ENCODE data around the gene SPR.

Gene SPR

GRCh38 chr2:72891091-72891818 is 4.0 kb downstream of the SPR start:
- Histone ChIP-seq H3K27me3 (ENCODE audit: control insufficient read depth, insufficient read depth, low read length) (peaks cover 17% of the 10 kb centered on the region), H3K36me3 (ENCODE audit: insufficient read depth, low read length) (peaks cover 4% of the 10 kb centered on the region), H3K4me2 (ENCODE audit: low read length) (no peak overlapping the region), H3K9me3 (replicated peaks; ENCODE audit: low read length) (no peaks in the 10 kb centered on the region), H3K4me3 (ENCODE audit: low read length) (no peak overlapping the region), H3K4me1 (ENCODE audit: control insufficient read depth, insufficient read depth, low read length) (peaks cover 18% of the 10 kb centered on the region), H3K9ac (ENCODE audit: low read depth, low read length) (no peak overlapping the region)

- peaks cover 4% of the 10 kb centered on the region for H3K36me3 ChIP-seq (ENCODE audit: insufficient read depth, low read length)
- H3K9me3 ChIP-seq (replicated peaks; ENCODE audit: low read length) = no peaks in the 10 kb centered on the region
- no peak overlapping the region for H3K9ac ChIP-seq (ENCODE audit: low read depth, low read length)
- H3K4me3 ChIP-seq (ENCODE audit: low read length) = no peak overlapping the region
- H3K27me3 ChIP-seq (ENCODE audit: control insufficient read depth, insufficient read depth, low read length) = peaks cover 26% of the 10 kb centered on the region
- no peak overlapping the region for H3K4me2 ChIP-seq (ENCODE audit: low read length)
- peaks cover 16% of the 10 kb centered on the region for H3K4me1 ChIP-seq (ENCODE audit: control insufficient read depth, insufficient read depth, low read length)
Measured at GRCh38 chr2:72892506-72893173, 5.4 kb downstream of the SPR start.

- Histone ChIP-seq H3K9ac (ENCODE audit: low read depth, low read length) (no peak overlapping the region), H3K36me3 (ENCODE audit: insufficient read depth, low read length) (peaks cover 4% of the 10 kb centered on the region), H3K4me3 (ENCODE audit: low read length) (no peak overlapping the region), H3K9me3 (replicated peaks; ENCODE audit: low read length) (no peaks in the 10 kb centered on the region), H3K4me1 (ENCODE audit: control insufficient read depth, insufficient read depth, low read length) (peaks cover 11% of the 10 kb centered on the region), H3K4me2 (ENCODE audit: low read length) (no peak overlapping the region), H3K27me3 (ENCODE audit: control insufficient read depth, insufficient read depth, low read length) (peaks cover 36% of the 10 kb centered on the region)
Measured at GRCh38 chr2:72893594-72894319, 6.5 kb downstream of the SPR start.

- Histone ChIP-seq H3K27me3 (ENCODE audit: control insufficient read depth, insufficient read depth, low read length) (peaks cover 42% of the 10 kb centered on the region), H3K9ac (ENCODE audit: low read depth, low read length) (no peak overlapping the region), H3K4me3 (ENCODE audit: low read length) (no peak overlapping the region)
Measured at GRCh38 chr2:72894514-72894913, 7.3 kb downstream of the SPR start.

GRCh38 chr2:72895154-72895553 is 7.9 kb downstream of the SPR start:
- Histone ChIP-seq H3K36me3 (ENCODE audit: insufficient read depth, low read length) (peaks cover 4% of the 10 kb centered on the region), H3K27me3 (ENCODE audit: control insufficient read depth, insufficient read depth, low read length) (peaks cover 49% of the 10 kb centered on the region), H3K4me1 (ENCODE audit: control insufficient read depth, insufficient read depth, low read length) (peaks cover 11% of the 10 kb centered on the region), H3K9me3 (replicated peaks; ENCODE audit: low read length) (no peaks in the 10 kb centered on the region), H3K4me3 (ENCODE audit: low read length) (no peak overlapping the region), H3K9ac (ENCODE audit: low read depth, low read length) (no peak overlapping the region), H3K4me2 (ENCODE audit: low read length) (peak overlapping the region; percentile 50)

More at GRCh38 chr2:72894514-72894913, 7.3 kb downstream of the SPR start:
- peaks cover 4% of the 10 kb centered on the region for H3K36me3 ChIP-seq (ENCODE audit: insufficient read depth, low read length)
- H3K4me1 ChIP-seq (ENCODE audit: control insufficient read depth, insufficient read depth, low read length) = peaks cover 11% of the 10 kb centered on the region
- no peaks in the 10 kb centered on the region for H3K9me3 ChIP-seq (replicated peaks; ENCODE audit: low read length)
- no peak overlapping the region for H3K4me2 ChIP-seq (ENCODE audit: low read length)

- Histone ChIP-seq H3K9me3 (replicated peaks; ENCODE audit: low read length) (no peaks in the 10 kb centered on the region), H3K4me1 (ENCODE audit: control insufficient read depth, insufficient read depth, low read length) (peaks cover 11% of the 10 kb centered on the region), H3K9ac (ENCODE audit: low read depth, low read length) (no peak overlapping the region), H3K4me3 (ENCODE audit: low read length) (peak overlapping the region; percentile 54), H3K36me3 (ENCODE audit: insufficient read depth, low read length) (peaks cover 4% of the 10 kb centered on the region), H3K27me3 (ENCODE audit: control insufficient read depth, insufficient read depth, low read length) (peaks cover 55% of the 10 kb centered on the region), H3K4me2 (ENCODE audit: low read length) (peak overlapping the region; percentile 50)
Measured at GRCh38 chr2:72895759-72896281, 8.6 kb downstream of the SPR start.

GRCh38 chr2:72896446-72896845 is 9.2 kb downstream of the SPR start:
- H3K4me3 ChIP-seq (ENCODE audit: low read length) = no peak overlapping the region
- H3K9ac ChIP-seq (ENCODE audit: low read depth, low read length) = no peak overlapping the region
- H3K4me2 ChIP-seq (ENCODE audit: low read length) = no peak overlapping the region
- no peaks in the 10 kb centered on the region for H3K9me3 ChIP-seq (replicated peaks; ENCODE audit: low read length)
- peaks cover 4% of the 10 kb centered on the region for H3K36me3 ChIP-seq (ENCODE audit: insufficient read depth, low read length)
- peaks cover 62% of the 10 kb centered on the region for H3K27me3 ChIP-seq (ENCODE audit: control insufficient read depth, insufficient read depth, low read length)
- peaks cover 11% of the 10 kb centered on the region for H3K4me1 ChIP-seq (ENCODE audit: control insufficient read depth, insufficient read depth, low read length)

- peaks cover 77% of the 10 kb centered on the region for H3K27me3 ChIP-seq (ENCODE audit: control insufficient read depth, insufficient read depth, low read length)
- peaks cover 11% of the 10 kb centered on the region for H3K4me1 ChIP-seq (ENCODE audit: control insufficient read depth, insufficient read depth, low read length)
- no peak overlapping the region for H3K4me3 ChIP-seq (ENCODE audit: low read length)
- no peak overlapping the region for H3K9ac ChIP-seq (ENCODE audit: low read depth, low read length)
- H3K36me3 ChIP-seq (ENCODE audit: insufficient read depth, low read length) = no peaks in the 10 kb centered on the region
- H3K4me2 ChIP-seq (ENCODE audit: low read length) = no peak overlapping the region
- H3K9me3 ChIP-seq (replicated peaks; ENCODE audit: low read length) = no peaks in the 10 kb centered on the region
Measured at GRCh38 chr2:72897785-72898584, 10.8 kb downstream of the SPR start.

GRCh38 chr2:72898585-72898906 is 11.3 kb downstream of the SPR start:
- Histone ChIP-seq H3K36me3 (ENCODE audit: insufficient read depth, low read length) (no peaks in the 10 kb centered on the region), H3K4me1 (ENCODE audit: control insufficient read depth, insufficient read depth, low read length) (peaks cover 11% of the 10 kb centered on the region), H3K4me3 (ENCODE audit: low read length) (no peak overlapping the region), H3K9ac (ENCODE audit: low read depth, low read length) (no peak overlapping the region), H3K9me3 (replicated peaks; ENCODE audit: low read length) (no peaks in the 10 kb centered on the region), H3K4me2 (ENCODE audit: low read length) (no peak overlapping the region), H3K27me3 (ENCODE audit: control insufficient read depth, insufficient read depth, low read length) (peaks cover 83% of the 10 kb centered on the region)

- Histone ChIP-seq H3K4me3 (ENCODE audit: low read length) (no peak overlapping the region), H3K4me2 (ENCODE audit: low read length) (no peak overlapping the region), H3K27me3 (ENCODE audit: control insufficient read depth, insufficient read depth, low read length) (peaks cover 92% of the 10 kb centered on the region), H3K4me1 (ENCODE audit: control insufficient read depth, insufficient read depth, low read length) (peaks cover 10% of the 10 kb centered on the region), H3K9me3 (replicated peaks; ENCODE audit: low read length) (no peaks in the 10 kb centered on the region), H3K9ac (ENCODE audit: low read depth, low read length) (no peak overlapping the region), H3K36me3 (ENCODE audit: insufficient read depth, low read length) (no peaks in the 10 kb centered on the region)
Measured at GRCh38 chr2:72900191-72900825, 13.1 kb downstream of the SPR start.
